NCI-H2107 (cell line): Measurements from ENCODE around the gene MBOAT2.

Experiments used
- DNase-seq: peaks from one replicate; lab custom pipeline; 2025; lab: John Stamatoyannopoulos, UW

The MBOAT2 gene

GRCh38 chr2:8821276-8822217 lies 181.9 kb downstream of the MBOAT2 start:
- no peak for DNase-seq

GRCh38 chr2:8819948-8820347 lies 183.5 kb downstream of the MBOAT2 start:
- DNase-seq: no peak

- DNase-seq: no peak
Measured at GRCh38 chr2:8819194-8819593, 184.3 kb downstream of the MBOAT2 start.

GRCh38 chr2:8817221-8817620 lies 186.3 kb downstream of the MBOAT2 start:
- DNase-seq: no peak

- DNase-seq: no peak
Measured at GRCh38 chr2:8806885-8807704, 196.4 kb downstream of the MBOAT2 start.

- DNase-seq: no peak
Measured at GRCh38 chr2:8805278-8806210, 197.9 kb downstream of the MBOAT2 start.

- no peak for DNase-seq
Measured at GRCh38 chr2:8803658-8804379, 199.7 kb downstream of the MBOAT2 start.

- DNase-seq: no peak
Measured at GRCh38 chr2:8802741-8803140, 200.7 kb downstream of the MBOAT2 start.
